A549 (cell line): Measurements from ENCODE around the gene ATP13A4.

Source experiments
- CEBPB ChIP-seq, 2 experiments: fragments of >200 bp in 1 of 2; sonication (Bioruptor Twin) in 1 of 2; formaldehyde crosslinking in 1 of 2; IDR thresholded peaks; 2 replicates each; pipeline ENCODE4 v1.6.1; 2012 to 2016
- CTCF ChIP-seq: fragments of >200 bp; sonication (Bioruptor Twin); formaldehyde crosslinking; IDR thresholded peaks from 3 replicates; pipeline ENCODE4 v1.5.1; 2016
- EP300 ChIP-seq, 2 experiments: fragments of >200 bp; sonication (Bioruptor Twin); formaldehyde crosslinking; IDR thresholded peaks; 2 replicates in 1 of 2; 3 replicates in 1 of 2; pipeline ENCODE4 v1.6.1; 2016 to 2017
- ESRRA ChIP-seq: fragments of 150-350 bp; IDR thresholded peaks from 2 replicates; pipeline ENCODE4 v1.6.1; 2014; ENCODE audit warnings: mild to moderate bottlenecking, low read length, borderline replicate concordance
- GATA3 ChIP-seq: IDR thresholded peaks from 2 replicates; pipeline ENCODE4 v1.6.1; 2012; ENCODE audit warnings: borderline replicate concordance
- JUN ChIP-seq, 2 experiments: fragments of >200 bp; sonication (Bioruptor Twin); formaldehyde crosslinking; IDR thresholded peaks; 2 replicates in 1 of 2; 3 replicates in 1 of 2; pipeline ENCODE4 v1.6.1; 2016 to 2017
- POLR2A ChIP-seq: IDR thresholded peaks from 2 replicates; pipeline ENCODE4 v1.6.1; 2012; ENCODE audit warnings: mild to moderate bottlenecking, low read length
- RAD21 ChIP-seq, 2 experiments: fragments of >200 bp in 1 of 2; sonication (Bioruptor Twin) in 1 of 2; formaldehyde crosslinking in 1 of 2; IDR thresholded peaks in 1 of 2; conservative IDR thresholded peaks in 1 of 2; 2 replicates in 1 of 2; 3 replicates in 1 of 2; pipeline ENCODE4 v1.6.1; 2012 to 2018; ENCODE audit warnings: inconsistent platforms in 1 of 2
- SMC3 ChIP-seq: fragments of >200 bp; sonication (Bioruptor Twin); formaldehyde crosslinking; IDR thresholded peaks from 3 replicates; pipeline ENCODE4 v1.6.1; 2018; ENCODE audit warnings: inconsistent platforms
- TP53 ChIP-seq: fragments of 250-450 bp; sonication (Bioruptor Pico); IDR thresholded peaks from 2 replicates; pipeline ENCODE4 v1.5.0; 2021; ENCODE audit warnings: mild to moderate bottlenecking, moderate library complexity
- ZFP36 ChIP-seq: fragments of 450-650 bp; IDR thresholded peaks from 2 replicates; pipeline ENCODE4 v1.6.1; 2014; ENCODE audit warnings: borderline replicate concordance; ENCODE audit not compliant: partially characterized antibody
- TF ChIP-seq, protein P1 (sequence below): IDR thresholded peaks from 2 replicates; pipeline ENCODE4 v1.6.1; 2012
- TF ChIP-seq, protein P2 (sequence below): fragments of >200 bp; sonication (Bioruptor Twin); formaldehyde crosslinking; IDR thresholded peaks from 3 replicates; pipeline ENCODE4 v1.6.1; 2016
- TF ChIP-seq, protein P3 (sequence below): fragments of 200-600 bp; sonication (generic); IDR thresholded peaks from 2 replicates; pipeline ENCODE4 v1.6.1; 2016; ENCODE audit warnings: antibody characterized with exemption, mild to moderate bottlenecking, moderate library complexity

GRCh38 chr3:193520738-193521137 is 34.0 kb downstream of the ATP13A4 start:
- no peak for TF ChIP-seq CTCF
- no peak for TF ChIP-seq JUN (IDR thresholded peaks at IDR 0.05)
- TF ChIP-seq, protein P1, sequence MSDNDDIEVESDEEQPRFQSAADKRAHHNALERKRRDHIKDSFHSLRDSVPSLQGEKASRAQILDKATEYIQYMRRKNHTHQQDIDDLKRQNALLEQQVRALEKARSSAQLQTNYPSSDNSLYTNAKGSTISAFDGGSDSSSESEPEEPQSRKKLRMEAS: no peak
- TF ChIP-seq TP53: no peak
- TF ChIP-seq, protein P2, sequence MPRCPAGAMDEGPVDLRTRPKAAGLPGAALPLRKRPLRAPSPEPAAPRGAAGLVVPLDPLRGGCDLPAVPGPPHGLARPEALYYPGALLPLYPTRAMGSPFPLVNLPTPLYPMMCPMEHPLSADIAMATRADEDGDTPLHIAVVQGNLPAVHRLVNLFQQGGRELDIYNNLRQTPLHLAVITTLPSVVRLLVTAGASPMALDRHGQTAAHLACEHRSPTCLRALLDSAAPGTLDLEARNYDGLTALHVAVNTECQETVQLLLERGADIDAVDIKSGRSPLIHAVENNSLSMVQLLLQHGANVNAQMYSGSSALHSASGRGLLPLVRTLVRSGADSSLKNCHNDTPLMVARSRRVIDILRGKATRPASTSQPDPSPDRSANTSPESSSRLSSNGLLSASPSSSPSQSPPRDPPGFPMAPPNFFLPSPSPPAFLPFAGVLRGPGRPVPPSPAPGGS: no peak
- no peak for TF ChIP-seq SMC3
- no peak for TF ChIP-seq POLR2A
- TF ChIP-seq, protein P3, sequence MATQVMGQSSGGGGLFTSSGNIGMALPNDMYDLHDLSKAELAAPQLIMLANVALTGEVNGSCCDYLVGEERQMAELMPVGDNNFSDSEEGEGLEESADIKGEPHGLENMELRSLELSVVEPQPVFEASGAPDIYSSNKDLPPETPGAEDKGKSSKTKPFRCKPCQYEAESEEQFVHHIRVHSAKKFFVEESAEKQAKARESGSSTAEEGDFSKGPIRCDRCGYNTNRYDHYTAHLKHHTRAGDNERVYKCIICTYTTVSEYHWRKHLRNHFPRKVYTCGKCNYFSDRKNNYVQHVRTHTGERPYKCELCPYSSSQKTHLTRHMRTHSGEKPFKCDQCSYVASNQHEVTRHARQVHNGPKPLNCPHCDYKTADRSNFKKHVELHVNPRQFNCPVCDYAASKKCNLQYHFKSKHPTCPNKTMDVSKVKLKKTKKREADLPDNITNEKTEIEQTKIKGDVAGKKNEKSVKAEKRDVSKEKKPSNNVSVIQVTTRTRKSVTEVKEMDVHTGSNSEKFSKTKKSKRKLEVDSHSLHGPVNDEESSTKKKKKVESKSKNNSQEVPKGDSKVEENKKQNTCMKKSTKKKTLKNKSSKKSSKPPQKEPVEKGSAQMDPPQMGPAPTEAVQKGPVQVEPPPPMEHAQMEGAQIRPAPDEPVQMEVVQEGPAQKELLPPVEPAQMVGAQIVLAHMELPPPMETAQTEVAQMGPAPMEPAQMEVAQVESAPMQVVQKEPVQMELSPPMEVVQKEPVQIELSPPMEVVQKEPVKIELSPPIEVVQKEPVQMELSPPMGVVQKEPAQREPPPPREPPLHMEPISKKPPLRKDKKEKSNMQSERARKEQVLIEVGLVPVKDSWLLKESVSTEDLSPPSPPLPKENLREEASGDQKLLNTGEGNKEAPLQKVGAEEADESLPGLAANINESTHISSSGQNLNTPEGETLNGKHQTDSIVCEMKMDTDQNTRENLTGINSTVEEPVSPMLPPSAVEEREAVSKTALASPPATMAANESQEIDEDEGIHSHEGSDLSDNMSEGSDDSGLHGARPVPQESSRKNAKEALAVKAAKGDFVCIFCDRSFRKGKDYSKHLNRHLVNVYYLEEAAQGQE: no peak
- TF ChIP-seq ESRRA: no peak
- no peak for TF ChIP-seq RAD21 (conservative IDR thresholded peaks at IDR 0.05 in 1 of 2, IDR thresholded peaks at IDR 0.05 in 1 of 2)
- no peak for TF ChIP-seq EP300 (IDR thresholded peaks at IDR 0.05)
- TF ChIP-seq GATA3: no peak
- no peak for TF ChIP-seq ZFP36
- TF ChIP-seq CEBPB (IDR thresholded peaks at IDR 0.05): no peak
